Cardiac fibroblast (primary cell): Measurements from ENCODE around the gene DNAH1.
A peak's percentile ranks its signal among the peaks of the same experiment; 100 is the strongest.

Experiments used
- DNase-seq, 2 donors: peaks; one replicate each; pipeline versions ENCODE4 v3.0.0 to v3.0.0-alpha.2; 2010; ENCODE audit warnings: low read depth in 2 of 2
- H3K4me3 ChIP-seq, 2 donors: replicated peaks in 1 of 2; 1 replicate in 1 of 2; 2 replicates in 1 of 2; pipeline ENCODE4 v1.5.1; 2011; ENCODE audit warnings: low read depth in 2 of 2, low read length in 2 of 2, mild to moderate bottlenecking in 2 of 2, moderate library complexity in 1 of 2
- TF ChIP-seq, protein P1 (sequence below): IDR thresholded peaks from one replicate; pipeline ENCODE4 v1.5.1; 2011; ENCODE audit warnings: low read depth, mild to moderate bottlenecking, low read length, inconsistent platforms

The DNAH1 gene

DNA sequence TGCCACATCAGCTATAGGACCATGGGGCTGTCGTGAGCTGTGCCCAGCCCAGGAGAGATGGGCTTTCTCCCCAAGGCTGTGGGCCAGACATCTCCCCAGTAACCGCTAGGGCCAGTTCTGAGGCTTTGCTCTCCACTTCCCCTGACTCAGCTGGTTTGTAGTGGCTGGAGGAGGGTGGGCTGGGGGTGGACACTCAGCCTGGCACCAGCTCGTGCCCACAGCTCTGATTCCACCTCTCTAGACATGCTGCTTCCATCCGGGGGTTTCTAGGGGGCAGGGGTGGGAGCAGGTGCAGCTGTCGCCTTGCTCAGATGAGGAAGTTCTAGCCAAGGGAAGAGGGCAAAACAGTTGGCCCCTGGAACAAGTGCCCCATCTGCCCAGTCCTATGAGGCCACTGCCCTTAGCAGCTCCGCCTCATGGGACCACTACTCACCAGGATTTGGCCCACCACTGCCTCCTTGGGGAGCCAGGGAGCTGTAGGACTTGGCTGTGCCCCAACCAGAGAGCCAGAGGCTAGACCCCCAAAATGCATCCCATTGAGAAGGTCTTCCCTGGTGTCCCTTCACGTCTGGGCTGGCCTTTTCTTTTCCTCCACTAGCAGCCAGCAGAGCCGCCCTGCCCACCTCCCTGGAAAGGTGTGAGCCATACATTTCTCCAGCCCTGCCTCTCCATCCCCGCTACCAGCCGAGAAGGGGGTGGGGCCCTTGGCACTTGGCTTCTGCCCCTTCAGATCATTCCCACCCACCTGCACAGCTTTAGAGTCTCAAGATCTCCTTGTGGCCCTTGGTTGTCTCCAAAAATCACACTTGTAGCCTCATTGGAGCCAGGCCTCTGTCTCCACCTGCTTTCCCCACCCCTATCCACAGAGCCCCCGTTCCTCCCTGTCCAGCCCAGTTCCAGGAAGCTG is 18.6 kb upstream of the DNAH1 start:
- TF ChIP-seq, protein P1, sequence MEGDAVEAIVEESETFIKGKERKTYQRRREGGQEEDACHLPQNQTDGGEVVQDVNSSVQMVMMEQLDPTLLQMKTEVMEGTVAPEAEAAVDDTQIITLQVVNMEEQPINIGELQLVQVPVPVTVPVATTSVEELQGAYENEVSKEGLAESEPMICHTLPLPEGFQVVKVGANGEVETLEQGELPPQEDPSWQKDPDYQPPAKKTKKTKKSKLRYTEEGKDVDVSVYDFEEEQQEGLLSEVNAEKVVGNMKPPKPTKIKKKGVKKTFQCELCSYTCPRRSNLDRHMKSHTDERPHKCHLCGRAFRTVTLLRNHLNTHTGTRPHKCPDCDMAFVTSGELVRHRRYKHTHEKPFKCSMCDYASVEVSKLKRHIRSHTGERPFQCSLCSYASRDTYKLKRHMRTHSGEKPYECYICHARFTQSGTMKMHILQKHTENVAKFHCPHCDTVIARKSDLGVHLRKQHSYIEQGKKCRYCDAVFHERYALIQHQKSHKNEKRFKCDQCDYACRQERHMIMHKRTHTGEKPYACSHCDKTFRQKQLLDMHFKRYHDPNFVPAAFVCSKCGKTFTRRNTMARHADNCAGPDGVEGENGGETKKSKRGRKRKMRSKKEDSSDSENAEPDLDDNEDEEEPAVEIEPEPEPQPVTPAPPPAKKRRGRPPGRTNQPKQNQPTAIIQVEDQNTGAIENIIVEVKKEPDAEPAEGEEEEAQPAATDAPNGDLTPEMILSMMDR: no peak
- H3K4me3 ChIP-seq: no peak overlapping the region
- no peak for DNase-seq

DNA sequence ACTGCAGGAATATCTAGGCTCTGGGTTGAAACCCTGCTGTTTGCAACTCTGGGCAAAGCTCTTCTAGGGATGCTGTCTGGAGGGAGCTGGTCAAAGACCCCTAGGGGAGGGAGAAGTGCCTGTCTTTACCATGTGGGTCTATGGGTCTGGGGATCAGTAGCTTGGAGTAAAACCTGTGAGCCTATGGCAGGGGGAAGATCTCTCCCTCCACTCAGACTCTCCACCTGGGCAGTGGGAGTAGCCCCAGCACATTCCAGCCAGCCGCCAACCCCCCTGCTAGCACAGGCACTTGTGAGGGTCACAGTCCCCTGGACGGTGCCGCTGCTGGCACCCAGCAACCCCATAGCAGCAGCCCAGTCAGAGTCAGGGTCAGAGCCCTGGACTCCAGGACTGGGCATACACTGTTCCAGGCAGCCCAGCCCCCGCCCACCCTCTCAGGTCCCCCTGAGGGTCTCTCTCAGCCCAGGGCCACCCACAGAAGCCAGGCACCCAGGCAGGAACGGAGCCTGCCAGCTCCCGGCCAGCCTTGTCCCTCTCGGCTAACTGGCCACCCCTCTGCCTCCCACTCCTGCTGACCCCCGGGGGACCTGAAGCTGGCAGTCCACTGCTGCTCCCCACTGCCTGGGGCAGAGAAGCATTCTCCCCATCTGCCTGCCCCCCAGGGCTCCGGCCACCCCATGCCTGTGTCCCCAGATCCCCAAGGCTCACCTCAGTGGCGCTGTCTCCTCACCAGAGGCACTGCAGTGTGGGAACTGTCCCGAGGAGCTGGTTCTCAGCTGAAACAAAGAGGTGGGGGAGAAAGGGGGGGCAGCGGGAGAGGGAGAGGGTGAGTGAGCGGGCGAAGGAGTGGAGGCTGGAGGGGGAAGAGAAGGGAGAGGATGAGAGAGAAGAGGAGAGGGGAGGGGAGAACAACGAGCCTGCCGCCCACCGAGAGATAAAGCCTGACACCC is 17.7 kb upstream of the DNAH1 start:
- no peak overlapping the region for H3K4me3 ChIP-seq
- TF ChIP-seq, protein P1: no peak
- no peak for DNase-seq

DNA sequence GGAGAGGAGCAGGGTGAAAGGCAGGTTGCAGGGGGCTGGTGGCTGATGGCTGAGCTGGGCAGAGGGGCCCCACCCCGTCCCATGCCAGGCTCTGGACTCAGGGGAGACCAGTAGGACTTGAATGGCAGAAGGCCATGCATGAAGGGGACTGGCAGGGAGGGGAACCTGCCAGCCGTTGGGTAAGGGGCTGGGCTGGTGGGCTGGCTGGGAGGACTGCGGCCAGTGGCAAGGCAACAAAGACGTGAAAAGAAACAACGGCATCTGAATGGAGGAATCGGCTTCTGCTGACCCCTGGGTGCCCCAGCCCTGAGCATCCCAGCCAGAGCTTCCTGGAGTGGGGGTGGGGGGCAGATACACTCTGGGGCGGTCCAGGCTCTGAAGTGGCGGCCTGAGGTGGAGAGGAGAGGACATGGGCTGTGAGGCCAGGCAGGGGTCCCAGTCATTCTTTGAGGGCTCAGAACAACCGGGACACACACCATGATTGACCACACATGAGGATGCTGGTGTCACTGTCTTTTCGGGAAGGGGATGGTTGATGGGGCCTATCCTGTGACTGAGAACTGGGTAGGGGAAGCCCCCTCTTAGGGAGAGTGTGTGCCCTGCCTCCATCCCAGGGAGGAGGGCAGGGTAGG is 16.8 kb upstream of the DNAH1 start:
- TF ChIP-seq, protein P1: no peak
- no peak for DNase-seq
- H3K4me3 ChIP-seq: no peak overlapping the region

DNA sequence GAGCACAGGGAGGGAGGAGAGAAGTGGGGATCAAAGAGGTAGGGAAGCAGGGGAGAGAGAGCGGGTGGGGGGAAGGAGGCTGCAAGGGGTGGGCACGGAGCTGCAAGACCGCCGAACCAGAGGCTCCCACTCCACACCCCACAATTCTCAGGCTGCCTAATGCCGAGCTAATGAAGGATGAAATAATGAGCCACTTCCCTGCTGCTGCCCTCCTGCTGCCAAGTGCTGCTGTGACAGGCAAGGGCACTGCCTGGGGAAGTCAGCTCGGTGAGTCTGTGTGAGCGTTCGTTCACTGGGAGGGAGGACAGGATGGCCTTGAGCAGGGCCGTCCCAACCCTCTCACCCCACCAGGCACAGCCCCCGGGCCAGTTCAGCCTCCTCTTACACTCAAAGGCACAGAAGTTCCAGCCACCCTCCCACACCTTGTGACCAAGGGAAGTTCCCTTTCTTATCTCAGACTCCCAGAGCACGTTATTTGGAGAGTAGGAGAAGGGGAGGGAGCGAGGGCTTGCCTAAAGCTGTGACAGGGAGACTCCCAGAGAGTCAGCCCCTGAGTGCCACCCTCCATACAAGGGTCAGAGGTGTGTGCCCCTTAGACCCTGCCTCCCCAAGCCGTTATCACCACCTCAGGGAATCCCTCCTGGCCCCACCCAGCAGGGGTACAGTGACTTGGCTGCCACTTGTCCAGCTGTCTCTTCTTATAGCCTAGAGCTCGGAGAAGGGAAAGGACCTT is 16.1 kb upstream of the DNAH1 start:
- peak; percentile 32 to 45 for DNase-seq
- H3K4me3 ChIP-seq: no peak overlapping the region
- TF ChIP-seq, protein P1: peak; percentile 21

DNA sequence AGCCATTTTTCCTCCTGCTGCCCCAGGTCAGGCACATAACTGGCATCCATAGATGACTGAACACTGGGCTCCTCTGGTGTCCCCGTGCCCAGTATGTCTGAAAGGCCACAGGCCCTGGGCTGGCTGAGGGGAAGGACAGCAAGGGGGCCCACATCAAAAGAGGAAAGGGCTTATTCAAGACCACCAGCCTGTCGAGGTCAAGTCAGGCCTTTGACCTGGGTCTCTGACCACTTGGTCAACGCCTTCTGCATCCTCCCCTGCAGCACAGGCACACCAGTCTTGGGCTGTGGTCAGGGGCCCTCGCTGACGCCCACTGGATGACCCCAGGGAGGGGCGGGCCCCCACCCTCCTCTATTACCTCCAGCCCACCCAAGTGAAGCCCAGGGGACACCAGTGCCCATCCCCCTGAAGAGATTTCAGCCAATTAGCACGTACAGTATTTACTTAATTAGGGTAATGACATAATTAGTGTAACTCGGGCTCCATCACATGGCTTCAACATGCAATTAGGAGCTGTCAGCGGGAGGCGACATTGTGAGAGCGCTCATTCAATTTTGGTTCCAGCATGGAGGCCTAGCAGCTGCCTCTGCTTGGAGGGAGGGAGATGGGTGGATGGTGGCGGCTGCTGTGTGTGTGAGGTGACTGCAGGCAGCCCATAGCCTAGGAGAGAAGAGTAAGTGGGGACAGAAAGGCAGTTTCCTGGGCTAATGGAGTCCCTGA is 13.5 kb upstream of the DNAH1 start:
- no peak for DNase-seq
- no peak overlapping the region for H3K4me3 ChIP-seq
- TF ChIP-seq, protein P1: no peak

DNA sequence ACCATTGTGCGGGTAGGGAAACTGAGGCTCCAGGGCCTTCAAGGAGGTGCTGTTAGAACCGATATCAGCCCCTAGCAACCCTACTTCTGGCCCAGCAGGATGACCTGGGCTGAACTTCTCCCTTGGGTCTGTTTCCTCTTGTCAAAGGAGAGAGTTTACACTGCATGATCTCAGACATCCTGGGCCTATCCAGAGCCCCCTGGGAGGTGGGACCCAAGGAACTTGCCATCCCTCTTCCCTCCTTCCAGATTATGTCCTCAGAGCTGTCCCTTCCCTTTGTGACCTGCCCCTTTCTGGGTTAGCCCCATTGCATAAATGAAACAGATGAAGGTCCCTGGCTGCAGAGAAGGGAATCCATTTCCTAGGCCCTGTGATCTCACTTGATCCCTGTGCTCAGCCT is 12.3 kb upstream of the DNAH1 start:
- TF ChIP-seq, protein P1: no peak
- H3K4me3 ChIP-seq: no peak overlapping the region
- DNase-seq: no peak
